ENCODE measurements around the gene CADM1. TPM values are rescaled to one million over a fixed set of nuclear protein-coding genes. Genes with fewer than 3 reads are reported as not detected.

The CADM1 gene
- total RNA-seq, 2 donors from 2014 or later: 2.5 to 5.5 TPM

GRCh38 chr11:115208808-115209259, 295.4 kb downstream of the CADM1 start:
- no peak for DNase-seq (ENCODE audit: low spot score)
- intact Hi-C loops (cut with DNase I): no loop called here

- intact Hi-C loops (cut with DNase I): no loop called here
Measured at GRCh38 chr11:115207916-115208315, 296.3 kb downstream of the CADM1 start.

DNA sequence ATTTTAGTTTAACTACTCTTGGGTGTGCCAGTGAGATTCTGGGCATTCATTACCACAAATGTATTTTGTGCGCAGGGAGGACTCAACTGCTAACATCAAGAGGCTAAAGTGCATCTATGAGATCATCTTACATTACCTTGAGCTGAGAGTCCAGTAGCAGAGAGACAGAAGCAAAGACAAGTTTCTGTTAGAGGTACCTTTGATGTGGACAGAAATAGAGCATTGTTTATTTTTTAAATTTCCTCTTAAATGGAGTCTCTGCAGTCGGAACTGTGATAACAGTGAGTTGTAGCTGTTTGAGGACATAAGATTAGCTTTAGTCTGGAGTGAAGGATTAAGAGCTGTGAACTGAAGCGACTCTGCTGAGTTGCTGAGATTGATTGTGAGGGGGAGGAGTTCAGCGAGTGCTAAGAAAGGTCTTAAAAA, 297.0 kb downstream of the CADM1 start:
- DNase-seq (ENCODE audit: low spot score): no peak
- intact Hi-C loops (cut with DNase I): no loop called here

More at GRCh38 chr11:115207916-115208315, 296.3 kb downstream of the CADM1 start:
- no peak for DNase-seq (ENCODE audit: low spot score)

GRCh38 chr11:115206365-115207022, 297.7 kb downstream of the CADM1 start:
- intact Hi-C loops (cut with DNase I): no loop called here
- DNase-seq (ENCODE audit: low spot score): no peak

GRCh38 chr11:115202900-115203552, 301.2 kb downstream of the CADM1 start:
- intact Hi-C loops (cut with DNase I): no loop called here
- no peak for DNase-seq (ENCODE audit: low spot score)

- DNase-seq (ENCODE audit: low spot score): no peak
- intact Hi-C loops (cut with DNase I): no loop called here
Measured at GRCh38 chr11:115202074-115202473, 302.1 kb downstream of the CADM1 start.

GRCh38 chr11:115201111-115201792, 303.0 kb downstream of the CADM1 start:
- intact Hi-C loops (cut with DNase I): no loop called here
- DNase-seq (ENCODE audit: low spot score): no peak

- intact Hi-C loops (cut with DNase I): no loop called here
- no peak for DNase-seq (ENCODE audit: low spot score)
Measured at GRCh38 chr11:115199481-115200069, 304.6 kb downstream of the CADM1 start.

DNA sequence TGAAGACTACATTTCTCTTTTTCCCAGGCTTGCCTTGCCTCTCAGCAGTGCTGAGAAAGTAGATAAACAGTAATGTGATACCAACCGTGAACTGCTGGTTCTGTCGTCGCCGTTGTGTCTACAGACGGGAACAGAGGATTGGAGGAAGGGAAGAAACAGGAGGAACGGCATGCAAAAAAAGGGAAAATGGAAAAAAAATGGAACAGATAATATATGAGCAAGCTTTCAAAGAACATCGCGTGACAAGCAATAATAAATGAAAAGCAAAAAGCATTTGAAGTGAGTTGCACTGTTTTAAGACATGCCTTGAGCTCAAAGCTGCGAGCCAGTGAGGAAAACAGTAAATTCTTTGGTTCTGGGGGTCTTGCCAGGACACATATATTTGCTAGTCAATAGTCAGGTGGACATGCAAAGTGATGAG, 305.9 kb downstream of the CADM1 start:
- intact Hi-C loops (cut with DNase I): no loop called here
- no peak for DNase-seq (ENCODE audit: low spot score)

- DNase-seq (ENCODE audit: low spot score): no peak
- intact Hi-C loops (cut with DNase I): no loop called here
Measured at GRCh38 chr11:115197433-115197832, 306.8 kb downstream of the CADM1 start.

DNA sequence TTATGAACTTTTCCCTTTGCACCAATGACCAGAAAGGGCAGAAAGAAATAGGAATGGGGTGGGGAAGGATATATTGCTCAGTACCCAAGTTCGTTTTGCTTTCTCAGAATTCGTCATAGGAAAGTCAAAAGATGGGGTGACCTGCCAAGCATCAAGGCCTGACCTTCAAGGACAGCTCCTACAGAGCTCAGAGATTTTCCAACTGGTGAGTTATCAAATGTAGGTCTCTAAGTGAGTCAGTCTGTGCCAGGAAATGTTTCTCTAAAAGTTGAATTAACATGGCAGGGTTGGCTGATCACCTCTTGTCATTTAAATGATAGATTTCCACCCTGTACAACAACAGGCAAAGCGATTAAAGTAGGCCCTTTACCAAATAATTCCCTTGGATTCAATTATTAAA, 307.2 kb downstream of the CADM1 start:
- intact Hi-C loops (cut with DNase I): no loop called here
- no peak for DNase-seq (ENCODE audit: low spot score)

- intact Hi-C loops (cut with DNase I): no loop called here
- no peak for DNase-seq (ENCODE audit: low spot score)
Measured at GRCh38 chr11:115194802-115195110, 309.5 kb downstream of the CADM1 start.

DNA sequence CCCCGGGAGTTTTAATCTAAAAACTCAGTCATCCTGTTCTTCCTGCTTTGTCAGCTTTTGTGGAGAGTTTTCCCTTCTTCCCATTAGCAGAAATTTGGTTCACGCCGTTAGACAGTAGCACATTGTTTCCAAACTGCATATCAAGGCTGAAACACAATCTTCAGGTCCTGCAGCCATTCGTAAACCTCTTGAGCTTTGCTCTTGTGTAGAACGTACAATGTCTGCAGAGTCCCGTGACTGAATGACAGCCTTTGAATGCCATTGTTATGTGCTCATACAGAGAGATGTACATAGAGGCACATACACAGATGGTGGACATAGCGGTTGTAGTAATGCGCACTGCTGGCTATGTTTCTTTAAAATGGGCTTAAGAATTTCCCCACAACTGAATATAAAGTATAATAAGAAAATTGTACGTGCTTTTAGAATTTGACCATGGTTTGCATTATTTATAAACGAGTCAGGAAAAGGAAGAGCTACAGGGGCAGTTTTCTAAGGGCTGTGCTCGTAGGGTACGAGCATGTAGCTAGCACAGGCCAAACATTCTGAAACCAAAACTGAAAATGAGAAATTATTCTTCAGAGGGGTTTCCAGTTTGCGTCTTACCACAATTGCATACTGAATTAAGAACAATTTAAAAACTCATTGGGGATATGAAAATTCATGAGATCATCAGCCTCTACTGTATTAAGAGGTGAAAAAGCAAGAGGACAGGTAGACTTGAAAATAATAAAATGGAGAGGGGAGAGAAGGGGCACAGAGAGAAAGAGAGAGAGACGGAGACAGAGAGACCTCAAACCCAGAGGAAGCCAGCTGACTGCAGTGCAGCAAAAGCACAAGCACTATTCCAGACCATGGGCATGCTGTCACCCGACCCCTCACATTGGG, 310.1 kb downstream of the CADM1 start:
- intact Hi-C loops (cut with DNase I): no loop called here
- DNase-seq (ENCODE audit: low spot score): no peak

DNA sequence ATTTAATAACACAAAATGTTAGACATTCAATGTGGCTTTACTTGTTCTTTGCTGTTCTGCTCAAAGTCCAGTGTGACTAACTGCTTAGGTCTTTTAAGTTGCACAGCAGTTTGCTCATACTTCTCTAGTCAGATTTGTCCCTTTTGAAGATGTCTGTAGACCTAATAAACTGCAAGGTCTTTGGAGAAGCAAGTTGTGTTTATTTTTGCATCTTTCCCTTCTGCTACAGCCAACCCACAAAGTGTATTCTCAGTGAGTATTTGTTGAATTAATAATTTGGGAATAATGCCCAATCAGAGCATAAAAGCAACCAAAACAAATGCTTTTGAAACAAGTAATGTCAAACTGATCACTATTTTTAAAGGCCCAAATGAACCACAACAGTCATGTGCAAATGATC, 312.5 kb downstream of the CADM1 start:
- intact Hi-C loops (cut with DNase I): no loop called here

DNA sequence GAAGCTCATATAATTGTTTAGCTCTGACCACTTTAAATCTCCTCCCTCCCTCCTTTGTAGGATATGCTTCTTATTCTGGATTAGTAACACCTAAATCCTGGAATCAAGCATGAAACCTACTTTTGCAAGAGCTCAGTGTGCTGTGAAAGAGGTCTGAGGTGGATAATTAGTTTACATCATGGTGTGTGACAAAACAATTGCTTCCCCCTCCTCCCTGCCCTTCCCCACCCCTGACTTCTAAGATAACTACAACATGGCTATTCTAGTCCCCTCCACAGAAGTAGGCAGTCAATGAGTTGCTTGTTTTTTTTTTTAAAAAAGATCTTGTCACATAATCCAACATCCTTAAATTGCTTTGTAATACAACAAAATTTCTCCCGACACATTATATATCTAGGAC, 314.0 kb downstream of the CADM1 start:
- intact Hi-C loops (cut with DNase I): no loop called here
- DNase-seq (ENCODE audit: low spot score): no peak

More for the DNA sequence above, 312.5 kb downstream of the CADM1 start:
- DNase-seq (ENCODE audit: low spot score): no peak

DNA sequence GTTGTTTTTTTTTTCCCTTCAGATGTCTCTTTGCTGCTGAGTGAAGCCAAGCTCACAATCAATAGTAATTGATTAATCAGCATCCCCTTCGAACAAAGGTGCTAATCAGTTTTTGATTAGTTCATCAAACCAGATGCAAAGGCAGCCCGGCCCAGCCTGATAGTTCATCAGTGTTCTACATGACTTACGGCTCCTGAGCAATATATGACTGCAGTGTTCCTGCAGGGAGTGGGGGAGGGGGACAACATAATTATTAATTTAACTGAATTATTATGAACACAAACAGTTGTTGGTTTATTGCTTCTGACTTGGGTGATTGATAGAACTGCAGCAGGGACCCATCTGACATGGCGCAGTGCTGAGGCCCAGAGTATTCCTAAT, 315.3 kb downstream of the CADM1 start:
- DNase-seq (ENCODE audit: low spot score): no peak
- intact Hi-C loops (cut with DNase I): no loop called here

DNA sequence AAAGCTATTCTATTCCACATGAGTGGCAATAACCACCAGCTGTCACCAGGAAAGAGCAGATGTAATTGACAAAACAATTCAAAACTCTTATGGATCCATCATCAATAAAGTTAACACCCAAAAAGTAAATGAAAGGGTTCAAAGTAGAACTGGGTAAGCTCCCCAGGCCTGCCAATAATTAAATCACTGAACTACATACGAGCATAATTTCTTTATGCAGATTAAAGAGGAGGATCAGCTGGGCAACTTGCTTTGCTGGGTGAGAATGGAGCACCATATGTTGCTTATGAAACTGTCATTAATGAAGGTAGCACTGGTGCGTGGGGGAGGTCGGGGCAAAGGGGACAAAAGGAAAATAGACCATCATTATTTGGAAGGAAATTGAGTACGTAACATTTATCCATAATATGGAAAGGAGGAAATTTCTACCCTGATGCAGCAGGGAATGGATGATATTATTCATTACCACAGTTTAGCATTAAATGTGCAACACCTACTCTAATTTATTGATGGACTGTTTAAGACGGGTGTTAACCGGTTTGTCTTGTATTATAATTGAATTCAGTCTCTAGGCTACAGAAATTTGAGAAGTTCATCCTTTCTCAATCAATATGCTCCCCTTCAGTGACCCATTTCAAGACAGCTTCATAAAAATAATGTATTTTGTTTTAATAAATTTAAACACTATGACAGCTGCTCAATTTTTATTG, 315.9 kb downstream of the CADM1 start:
- intact Hi-C loops (cut with DNase I): no loop called here
- no peak for DNase-seq (ENCODE audit: low spot score)

GRCh38 chr11:115185931-115186330, 318.3 kb downstream of the CADM1 start:
- no peak for DNase-seq (ENCODE audit: low spot score)
- intact Hi-C loops (cut with DNase I): no loop called here

DNA sequence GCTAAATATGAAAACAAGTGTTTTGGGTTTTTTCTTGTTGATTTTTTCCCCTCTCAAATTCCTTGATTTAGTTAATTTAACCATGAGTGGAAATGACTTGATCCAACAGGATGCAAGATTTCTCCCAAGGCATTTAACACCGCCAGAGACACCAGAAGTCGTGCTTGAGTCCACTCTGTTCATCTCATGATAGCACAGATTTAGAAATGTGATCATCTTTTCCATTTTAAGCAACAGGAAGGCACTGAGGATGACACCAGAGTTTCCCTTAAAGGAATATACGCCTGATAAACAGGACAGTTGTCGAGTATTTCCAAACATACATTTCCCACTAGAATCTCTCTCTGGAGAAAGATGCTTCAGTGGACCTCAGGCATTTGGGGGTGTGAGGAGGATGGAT, 318.7 kb downstream of the CADM1 start:
- intact Hi-C loops (cut with DNase I): no loop called here

More for the DNA sequence above, 318.7 kb downstream of the CADM1 start:
- DNase-seq (ENCODE audit: low spot score): no peak

All from posterior vena cava (tissue), 2 donors.